Nephron progenitor cell (in vitro differentiated cells): ENCODE data around the gene HAO1.
"Not testable (repeated sequence)": the region's sequence is repeated elsewhere in the genome, so short reads cannot be mapped to it uniquely, and the experiment has no call there.

Source experiments
- DNase-seq: peaks from one replicate; pipeline ENCODE4 v3.0.0; 2021
- H3K27ac Mint-ChIP-seq: 2 replicates; pipeline ENCODE4 v1.8.0; 2021; ENCODE audit warnings: mild to moderate bottlenecking, moderate library complexity, mixed read lengths
- H3K27me3 Mint-ChIP-seq: 2 replicates; pipeline ENCODE4 v1.8.0; 2021; ENCODE audit warnings: mild to moderate bottlenecking, low read depth, mixed read lengths; ENCODE audit not compliant: poor library complexity
- H3K36me3 Mint-ChIP-seq: 2 replicates; pipeline ENCODE4 v1.8.0; 2021; ENCODE audit warnings: low read depth, mixed read lengths
- H3K4me1 Mint-ChIP-seq: 2 replicates; pipeline ENCODE4 v1.8.0; 2021; ENCODE audit warnings: mixed read lengths
- H3K4me3 Mint-ChIP-seq: 2 replicates; pipeline ENCODE4 v1.8.0; 2021; ENCODE audit warnings: mild to moderate bottlenecking, moderate library complexity, mixed read lengths
- H3K9me3 Mint-ChIP-seq: 2 replicates; pipeline ENCODE4 v1.8.0; 2021; ENCODE audit warnings: mild to moderate bottlenecking, moderate library complexity, mixed read lengths
- TF ChIP-seq, protein P1 (sequence below): fragments of 200-600 bp; sonication (generic); IDR thresholded peaks from 2 replicates; pipeline ENCODE4 v1.5.0; 2021; ENCODE audit warnings: antibody characterized with exemption

Gene HAO1

DNA sequence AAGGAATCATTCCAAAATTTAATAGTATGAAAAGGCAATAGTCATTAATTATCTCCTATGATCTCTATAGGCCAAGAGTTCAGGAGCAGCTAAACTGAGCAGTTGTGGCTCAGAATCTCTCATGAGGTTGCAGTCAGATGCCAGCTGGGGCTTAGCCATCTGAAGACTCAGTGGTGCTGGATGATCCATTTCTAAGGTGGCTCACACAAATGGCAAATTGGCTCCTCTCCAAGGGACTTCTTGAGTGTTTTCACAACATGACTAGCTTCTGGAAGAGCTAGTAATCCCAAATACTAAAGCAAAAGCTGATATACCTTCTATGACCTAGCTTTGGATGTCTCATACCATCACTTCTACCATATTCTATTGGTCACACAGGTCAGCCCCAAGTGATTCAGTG, 104.2 kb downstream of the HAO1 start:
- Mint-ChIP-seq H3K4me3 (no peak overlapping the region), H3K36me3 (no peaks in the 10 kb centered on the region), H3K27ac (no peak overlapping the region), H3K9me3 (peaks cover 5% of the 10 kb centered on the region), H3K27me3 (peaks cover 3% of the 10 kb centered on the region), H3K4me1 (no peaks in the 10 kb centered on the region)
- TF ChIP-seq, protein P1, sequence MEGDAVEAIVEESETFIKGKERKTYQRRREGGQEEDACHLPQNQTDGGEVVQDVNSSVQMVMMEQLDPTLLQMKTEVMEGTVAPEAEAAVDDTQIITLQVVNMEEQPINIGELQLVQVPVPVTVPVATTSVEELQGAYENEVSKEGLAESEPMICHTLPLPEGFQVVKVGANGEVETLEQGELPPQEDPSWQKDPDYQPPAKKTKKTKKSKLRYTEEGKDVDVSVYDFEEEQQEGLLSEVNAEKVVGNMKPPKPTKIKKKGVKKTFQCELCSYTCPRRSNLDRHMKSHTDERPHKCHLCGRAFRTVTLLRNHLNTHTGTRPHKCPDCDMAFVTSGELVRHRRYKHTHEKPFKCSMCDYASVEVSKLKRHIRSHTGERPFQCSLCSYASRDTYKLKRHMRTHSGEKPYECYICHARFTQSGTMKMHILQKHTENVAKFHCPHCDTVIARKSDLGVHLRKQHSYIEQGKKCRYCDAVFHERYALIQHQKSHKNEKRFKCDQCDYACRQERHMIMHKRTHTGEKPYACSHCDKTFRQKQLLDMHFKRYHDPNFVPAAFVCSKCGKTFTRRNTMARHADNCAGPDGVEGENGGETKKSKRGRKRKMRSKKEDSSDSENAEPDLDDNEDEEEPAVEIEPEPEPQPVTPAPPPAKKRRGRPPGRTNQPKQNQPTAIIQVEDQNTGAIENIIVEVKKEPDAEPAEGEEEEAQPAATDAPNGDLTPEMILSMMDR: no peak
- no peak for DNase-seq

DNA sequence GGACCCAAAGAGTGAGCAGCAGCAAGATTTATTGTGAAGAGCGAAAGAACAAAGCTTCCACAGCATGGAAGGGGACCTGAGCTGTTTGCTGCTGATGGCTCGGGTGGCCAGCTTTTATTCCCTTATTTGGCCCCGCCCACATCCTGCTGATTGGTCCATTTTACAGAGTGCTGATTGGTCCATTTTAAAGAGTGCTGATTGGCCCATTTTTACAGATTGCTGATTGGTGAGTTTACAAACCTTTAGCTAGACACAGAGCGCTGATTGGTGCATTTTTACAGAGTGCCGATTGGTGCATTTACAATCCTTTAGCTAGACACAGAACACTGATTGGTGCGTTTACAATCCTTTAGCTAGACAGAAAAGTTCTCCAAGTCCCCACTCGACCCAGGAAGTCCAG, 105.8 kb downstream of the HAO1 start:
- H3K4me1 Mint-ChIP-seq, H3K4me3 Mint-ChIP-seq, H3K27me3 Mint-ChIP-seq, H3K9me3 Mint-ChIP-seq, H3K27ac Mint-ChIP-seq, H3K36me3 Mint-ChIP-seq, DNase-seq: not testable (repeated sequence)
